Eye (tissue), 1 donor: ENCODE measurements around the gene TLNRD1.

ENCODE experiments used
- DNase-seq: peaks from one replicate; pipeline ENCODE4 v3.0.0-alpha.2; 2015

TLNRD1 gene

DNA sequence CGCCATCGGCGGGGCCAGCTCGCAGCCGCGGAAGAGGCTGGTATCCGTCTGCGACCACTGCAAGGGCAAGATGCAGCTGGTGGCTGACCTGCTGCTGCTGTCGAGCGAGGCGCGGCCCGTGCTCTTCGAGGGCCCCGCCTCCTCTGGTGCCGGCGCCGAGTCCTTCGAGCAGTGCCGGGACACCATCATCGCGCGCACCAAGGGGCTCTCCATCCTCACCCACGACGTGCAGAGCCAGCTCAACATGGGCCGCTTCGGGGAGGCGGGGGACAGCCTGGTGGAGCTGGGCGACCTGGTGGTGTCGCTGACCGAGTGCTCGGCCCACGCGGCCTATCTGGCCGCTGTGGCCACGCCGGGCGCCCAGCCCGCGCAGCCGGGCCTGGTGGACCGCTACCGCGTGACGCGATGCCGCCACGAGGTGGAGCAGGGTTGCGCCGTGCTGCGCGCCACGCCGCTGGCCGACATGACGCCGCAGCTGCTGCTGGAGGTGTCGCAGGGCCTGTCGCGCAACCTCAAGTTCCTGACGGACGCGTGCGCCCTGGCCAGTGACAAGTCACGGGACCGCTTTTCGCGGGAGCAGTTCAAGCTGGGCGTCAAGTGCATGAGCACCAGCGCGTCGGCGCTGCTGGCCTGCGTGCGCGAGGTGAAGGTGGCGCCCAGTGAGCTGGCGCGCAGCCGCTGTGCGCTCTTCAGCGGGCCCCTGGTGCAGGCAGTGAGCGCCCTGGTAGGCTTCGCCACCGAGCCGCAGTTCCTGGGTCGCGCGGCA lies 1.8 kb downstream of the TLNRD1 start:
- peak; percentile 47 for DNase-seq

DNA sequence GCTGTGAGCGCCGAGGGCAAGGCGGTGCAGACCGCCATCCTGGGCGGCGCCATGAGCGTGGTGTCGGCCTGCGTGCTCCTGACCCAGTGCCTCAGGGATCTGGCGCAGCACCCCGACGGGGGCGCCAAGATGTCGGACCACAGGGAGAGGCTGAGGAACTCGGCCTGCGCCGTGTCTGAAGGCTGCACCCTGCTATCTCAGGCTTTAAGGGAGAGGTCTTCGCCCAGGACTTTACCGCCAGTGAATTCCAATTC lies 2.3 kb downstream of the TLNRD1 start:
- DNase-seq, result no peak

DNA sequence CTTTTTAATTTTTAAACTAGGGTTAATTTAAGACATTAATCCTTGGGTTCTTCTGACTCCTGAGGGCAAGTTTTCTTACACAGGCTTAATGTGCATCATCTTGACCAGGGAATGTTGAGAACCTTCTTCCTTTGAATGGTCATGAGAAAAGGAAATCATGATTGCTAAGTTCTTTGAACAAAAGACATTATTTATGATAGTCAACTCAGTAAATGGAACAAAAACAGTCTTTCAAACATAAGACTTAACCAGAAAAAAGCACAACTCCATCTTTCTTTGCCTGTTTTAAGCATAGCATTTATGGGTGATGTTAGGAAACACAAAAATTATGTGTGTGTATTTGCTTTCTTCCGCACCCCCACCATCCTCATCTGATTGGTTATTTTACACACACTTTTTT lies 5.4 kb downstream of the TLNRD1 start:
- no peak for DNase-seq

DNA sequence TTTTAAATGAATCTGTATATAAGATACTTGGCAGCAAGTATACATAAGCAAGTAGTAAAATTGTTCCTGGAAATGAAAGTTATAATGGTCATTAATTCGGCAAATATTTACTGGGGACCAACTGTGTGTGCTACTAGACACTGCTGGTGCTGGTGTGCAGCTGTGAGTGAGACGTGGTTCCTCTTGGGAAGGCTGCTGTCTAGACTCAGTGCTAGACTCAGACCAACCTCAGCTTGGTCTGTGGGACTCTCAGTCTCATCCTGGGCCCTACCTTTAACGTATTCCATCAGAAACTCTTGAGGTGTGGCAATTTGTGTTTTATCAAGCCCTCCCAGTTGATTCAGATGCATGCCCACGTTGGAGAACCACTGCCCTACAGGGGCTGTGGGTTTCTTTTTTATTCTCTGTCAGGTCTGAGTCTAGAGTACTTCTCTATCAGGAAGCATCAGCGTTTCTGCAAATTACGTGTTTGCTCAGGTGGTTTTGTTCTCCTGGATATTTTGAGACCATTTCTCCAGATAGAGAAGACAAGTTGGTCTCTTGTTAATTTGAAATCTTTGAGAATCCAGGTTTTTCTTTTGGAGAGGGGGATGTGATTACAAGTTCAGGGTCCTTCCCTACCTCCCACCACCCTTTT lies 6.8 kb downstream of the TLNRD1 start:
- no peak for DNase-seq

DNA sequence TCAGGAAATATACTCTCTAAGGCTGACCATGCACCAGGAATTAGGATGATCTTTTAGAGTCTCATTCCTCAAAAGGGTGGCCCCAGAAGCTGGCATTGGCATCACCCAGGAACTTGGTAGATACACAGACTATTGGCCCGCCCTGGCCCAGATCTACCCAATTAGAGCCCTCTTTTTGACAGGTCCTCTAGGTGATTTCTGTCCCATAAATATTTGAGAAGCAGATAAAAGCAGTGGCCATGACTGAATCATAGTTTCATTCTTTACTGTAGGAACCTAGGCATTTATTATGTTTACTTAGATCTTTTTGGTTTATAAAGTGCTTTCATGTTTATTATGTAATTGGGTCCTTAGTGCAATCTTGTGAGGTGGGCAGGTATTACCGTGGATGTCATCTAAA lies 7.6 kb downstream of the TLNRD1 start:
- DNase-seq, result no peak

DNA sequence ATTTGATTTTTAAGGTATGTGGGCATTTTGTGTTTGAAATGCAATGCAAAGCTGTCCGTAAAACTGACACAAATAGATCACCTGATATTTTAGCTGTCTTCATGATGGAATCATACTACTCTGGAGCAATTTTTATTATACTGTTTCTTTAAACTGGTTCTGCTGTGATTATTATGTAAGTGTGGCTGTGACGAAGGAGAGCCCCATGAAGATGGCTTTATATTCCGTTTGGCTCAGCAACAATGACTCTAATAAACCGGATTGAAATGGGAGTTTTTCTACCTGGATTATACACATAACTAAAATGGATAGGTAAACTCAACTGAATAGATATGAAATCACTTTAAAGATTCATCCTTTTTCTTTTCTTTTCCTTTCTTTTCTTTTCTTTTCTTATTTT lies 9.4 kb downstream of the TLNRD1 start:
- DNase-seq, result no peak

DNA sequence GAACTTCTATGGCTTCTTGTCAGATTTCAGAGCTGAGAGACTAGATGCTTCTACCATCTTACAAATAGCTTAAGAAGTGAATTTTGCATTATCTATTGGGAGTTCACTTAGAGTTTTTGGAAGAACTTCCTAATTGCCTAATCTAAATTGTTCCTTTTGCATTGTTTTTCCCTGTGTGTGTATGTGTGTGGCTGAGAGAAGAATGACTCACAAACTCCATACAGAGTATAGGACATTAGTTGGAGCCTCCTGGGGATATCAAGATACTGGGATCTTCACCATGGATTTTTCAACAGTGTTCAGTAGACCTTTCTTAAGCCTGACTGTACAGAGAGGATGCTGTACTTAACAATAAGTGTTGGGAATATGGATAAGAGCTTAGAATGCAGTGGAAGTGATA lies 10.9 kb downstream of the TLNRD1 start:
- DNase-seq, result no peak

DNA sequence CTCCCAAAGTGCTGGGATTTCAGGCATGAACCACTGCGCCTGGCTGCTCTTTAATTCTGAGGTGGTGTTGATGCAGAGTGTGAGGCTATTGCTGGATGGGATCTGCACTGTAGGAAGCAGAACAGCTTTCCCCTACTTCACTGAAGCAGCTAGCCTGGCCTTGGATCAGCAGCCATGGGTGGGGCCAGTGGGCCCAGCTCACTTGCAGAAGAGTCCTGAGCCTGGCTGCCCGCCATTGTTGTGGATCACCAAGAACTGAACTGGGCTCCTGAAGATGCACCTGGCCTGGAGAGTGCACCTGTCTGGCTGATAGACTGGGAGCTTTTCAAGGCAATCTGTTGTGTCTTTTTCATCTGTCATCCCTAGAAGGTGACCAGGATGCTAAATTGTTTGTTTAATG lies 11.9 kb downstream of the TLNRD1 start:
- DNase-seq, result no peak

DNA sequence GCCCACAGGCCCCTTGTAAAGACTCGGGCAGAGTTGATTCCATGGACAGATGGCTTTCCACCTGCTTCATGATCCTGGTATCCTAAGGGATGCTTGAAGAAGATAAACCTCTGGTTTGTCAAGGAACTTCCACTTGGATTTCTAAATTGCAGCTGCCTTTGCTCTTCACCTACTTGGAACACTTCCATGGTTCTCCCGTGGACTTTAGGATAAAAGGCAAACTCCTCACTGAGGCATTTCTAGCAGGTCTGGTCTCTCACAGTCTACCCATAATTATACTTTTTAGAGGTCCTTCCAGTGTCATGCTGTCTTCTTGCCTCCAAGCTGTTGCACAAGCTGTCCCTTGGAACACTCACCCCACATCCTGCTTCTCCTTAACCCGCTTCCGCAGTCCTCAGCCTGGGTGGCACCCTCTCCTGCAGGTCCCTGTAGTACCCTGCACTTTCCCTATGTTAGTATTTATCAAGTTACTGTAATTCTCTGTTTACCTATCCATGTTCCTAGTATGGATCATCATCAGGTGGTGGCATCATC lies 12.7 kb downstream of the TLNRD1 start:
- DNase-seq, result no peak

DNA sequence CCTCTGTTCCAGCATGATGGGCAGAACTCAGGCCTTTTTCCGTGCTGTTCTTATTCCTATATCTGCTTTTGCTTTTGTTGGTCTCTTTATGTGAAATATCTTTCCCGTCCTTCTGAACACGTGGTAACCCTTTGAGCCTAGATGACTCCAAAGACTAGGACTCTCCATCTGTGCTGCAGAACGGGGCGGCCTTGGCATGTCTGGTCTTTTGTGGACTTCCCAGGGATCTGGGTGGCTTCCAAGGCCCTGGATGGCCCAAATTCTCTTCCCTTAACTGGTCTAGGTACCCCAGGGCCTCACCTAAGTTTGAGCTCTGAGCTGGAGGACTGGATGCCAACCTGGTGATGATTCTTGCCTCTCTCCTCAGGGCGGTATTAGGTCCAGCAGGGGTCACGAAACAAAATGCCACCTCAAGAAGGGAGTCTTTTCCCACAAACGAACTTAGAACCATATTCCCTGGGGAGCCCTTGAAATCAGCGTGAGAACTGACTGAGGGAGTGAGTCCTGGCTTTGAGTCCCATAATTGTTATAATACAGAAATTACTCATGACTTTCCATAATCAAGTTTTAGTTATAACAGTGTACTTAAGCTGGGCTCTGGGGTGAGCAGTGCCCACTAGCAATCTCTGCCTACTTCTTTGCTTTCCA lies 13.8 kb downstream of the TLNRD1 start:
- no peak for DNase-seq

DNA sequence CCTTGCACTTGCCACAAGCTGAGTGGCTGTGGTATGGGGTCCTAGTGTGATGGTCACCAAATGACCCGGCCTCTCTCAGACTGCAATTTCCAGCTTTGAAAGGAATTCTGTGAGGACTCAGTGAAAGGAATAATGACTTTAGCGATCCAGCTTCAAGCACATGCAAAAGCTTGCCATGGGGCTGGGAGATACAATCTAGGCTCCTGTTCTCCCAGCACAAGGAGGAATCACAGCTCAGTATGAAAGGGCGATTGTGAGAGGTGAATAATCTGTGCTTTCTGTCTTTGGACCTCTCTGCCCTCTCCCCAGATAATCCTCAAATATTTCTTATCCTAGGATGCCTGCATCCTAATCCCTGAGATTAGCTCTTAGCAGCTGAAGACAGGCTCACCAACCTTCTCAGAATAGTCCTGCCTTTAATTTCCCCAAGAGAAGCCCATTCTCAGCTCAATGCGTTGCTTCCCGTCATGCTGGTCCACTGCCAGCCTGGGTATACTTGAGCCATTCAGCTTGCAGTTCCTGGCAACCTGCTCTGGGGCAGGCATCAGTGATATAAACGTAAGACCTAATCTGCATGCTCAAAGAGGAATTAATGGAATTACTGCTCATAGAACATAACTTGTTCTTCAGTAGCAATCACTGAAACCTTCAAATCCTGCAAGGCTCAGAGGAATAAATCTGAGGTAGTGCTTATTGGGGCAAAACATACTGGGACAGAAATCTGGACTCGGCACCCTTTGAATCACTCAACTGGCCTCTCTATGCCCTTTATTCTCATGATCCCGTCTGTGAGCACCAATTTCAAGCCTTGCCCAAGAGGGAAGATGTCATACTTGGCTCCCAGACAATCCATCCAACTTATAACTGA lies 15.1 kb downstream of the TLNRD1 start:
- DNase-seq, result peak; percentile 30

DNA sequence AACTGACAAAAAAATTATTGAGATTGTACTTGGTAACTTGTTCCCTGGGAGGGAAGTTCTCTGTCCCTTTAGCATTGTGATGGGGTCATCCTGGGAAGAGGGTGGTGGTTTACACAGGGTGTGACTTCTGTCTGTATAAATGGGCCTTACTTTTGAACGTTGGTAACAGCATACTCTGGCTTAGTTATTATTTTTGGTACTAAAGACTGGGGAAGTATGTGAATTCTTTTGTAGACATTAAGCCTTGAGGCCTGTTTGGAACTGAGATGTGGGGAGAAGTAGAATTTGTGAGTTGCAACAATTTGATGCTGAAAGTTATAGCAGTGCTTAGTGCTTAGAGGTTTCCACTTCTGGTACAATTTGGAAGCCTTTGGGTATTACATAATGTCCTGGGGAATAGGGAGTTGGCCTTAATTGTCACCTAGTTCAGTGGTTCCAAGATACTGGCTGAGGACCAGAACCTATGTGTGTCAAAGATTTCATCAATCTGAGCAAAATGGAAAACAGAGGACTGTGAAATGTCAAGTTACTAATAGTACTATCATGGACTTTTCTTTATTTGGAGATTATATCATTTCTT lies 15.9 kb downstream of the TLNRD1 start:
- DNase-seq, result no peak

DNA sequence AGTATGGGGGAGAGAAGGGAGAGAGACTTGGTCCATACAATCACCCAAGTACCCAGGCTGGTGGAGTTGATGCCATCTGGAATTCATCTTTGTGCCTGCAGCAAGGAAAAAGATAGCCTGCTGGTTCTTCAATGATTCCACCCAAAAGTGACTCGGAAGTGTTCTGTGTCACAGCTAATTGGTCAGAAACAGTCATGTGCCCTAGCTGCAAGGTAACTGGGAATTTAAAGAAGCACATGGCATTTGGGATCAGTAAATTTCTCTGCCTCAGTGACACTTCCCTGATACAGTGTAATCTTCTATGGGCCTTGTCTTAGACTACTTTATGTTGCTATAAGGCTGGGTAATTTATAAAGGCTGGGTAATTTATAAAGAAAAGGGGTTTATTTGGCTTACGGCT lies 17.5 kb downstream of the TLNRD1 start:
- DNase-seq, result no peak

DNA sequence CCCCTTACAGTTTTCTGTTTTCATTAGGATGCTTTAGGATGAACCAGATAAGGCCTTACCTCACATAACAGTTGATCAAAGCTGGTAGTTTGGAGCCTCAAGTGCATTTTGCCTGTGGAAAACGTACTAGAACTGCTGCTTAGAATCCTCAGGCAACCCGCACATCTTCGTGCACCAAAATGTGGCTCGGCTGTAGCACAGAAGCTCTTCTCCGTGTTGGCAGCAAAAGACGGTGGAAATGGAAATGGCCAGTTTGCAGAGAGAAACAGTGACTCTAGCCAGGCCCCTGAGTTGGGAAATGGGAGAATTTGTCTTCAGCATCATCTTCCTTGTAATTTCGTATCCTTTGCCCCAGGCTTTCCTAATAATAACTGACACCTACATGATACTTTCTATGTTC lies 20.6 kb downstream of the TLNRD1 start:
- DNase-seq, result no peak

DNA sequence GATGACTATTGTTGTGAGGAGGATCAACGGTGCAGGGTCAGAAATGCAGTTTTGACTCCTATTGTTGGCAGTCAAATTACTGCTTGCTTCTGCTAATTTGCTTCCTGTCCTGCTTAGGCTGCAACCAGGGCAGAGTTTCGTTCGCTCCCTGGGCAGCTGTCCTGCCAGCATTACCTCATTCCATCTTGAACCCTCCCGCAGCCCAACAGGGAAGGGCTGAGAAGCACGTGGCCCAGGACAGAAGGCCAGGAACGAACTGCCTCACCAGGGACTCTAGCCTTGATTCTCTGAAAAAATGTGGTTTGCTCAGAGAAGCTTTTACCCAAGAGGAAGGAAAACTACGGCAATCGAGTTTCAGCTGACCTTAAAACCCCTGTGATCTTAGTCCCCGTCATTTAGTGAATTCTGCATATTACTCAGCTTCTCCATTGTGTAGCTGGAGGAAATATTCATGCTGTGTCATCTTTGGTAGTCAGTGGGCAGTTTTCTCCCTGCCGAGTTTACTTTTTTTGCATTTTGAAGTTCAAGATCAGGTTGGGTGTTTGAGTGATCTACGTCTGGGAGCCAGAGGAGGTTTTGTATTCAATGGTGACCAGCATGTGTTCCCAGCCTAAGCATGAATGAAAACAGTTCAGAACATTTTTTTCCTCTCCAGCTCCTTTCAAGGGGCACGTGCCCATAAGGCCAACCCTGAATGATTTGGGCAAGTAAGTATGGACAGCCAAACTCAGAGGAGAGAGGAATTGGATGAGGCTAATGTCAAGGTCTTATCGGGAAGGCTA lies 23.0 kb downstream of the TLNRD1 start:
- DNase-seq, result peak; percentile 64

DNA sequence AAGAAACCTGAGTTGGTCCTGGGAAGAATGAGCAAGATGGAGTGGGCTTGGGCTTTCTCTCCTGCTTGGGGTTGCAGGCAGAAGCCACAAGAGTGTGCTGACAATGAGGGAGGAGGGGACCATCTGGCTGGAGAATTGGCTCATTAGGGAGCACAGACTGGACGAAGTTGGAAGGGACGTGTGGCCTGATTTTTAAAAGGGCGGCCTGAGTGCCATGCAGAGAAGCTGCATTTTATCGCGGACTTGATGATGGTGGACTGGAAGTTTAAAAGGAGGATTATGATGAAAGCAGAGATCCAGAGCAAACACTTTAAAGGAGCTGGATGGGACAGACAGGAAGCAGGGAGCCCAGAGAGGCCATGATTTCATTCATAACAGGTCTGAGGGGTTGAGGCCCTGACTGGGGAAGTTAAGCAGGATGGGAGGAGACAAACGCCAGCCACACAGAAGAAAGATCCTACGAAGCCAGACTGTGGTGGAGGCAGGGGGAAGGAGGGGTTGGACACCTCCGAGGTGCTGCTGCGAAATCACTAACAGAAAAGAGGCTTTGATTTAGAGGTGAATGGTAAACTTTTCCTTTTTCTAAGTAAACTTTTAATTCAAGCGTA lies 23.6 kb downstream of the TLNRD1 start:
- peak; percentile 81 for DNase-seq

DNA sequence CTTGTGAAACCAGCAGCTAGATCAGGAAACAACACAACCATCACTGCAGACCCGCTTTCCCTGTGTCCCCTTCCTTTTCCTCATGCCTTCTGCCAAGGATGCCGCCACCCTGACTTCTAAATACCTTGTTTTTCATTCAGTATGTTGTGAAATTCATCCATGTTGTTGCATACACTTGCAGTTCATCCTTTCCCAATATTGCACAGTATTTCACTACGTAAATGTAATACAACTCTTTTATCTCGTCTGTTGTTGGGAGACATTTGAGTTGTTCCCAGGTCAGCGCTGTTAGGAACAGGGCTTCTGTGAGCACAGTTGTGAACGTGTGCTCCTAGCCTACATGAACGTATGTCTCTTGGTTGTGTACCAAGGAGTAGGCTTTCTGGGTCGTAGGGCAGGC lies 24.2 kb downstream of the TLNRD1 start:
- no peak for DNase-seq

DNA sequence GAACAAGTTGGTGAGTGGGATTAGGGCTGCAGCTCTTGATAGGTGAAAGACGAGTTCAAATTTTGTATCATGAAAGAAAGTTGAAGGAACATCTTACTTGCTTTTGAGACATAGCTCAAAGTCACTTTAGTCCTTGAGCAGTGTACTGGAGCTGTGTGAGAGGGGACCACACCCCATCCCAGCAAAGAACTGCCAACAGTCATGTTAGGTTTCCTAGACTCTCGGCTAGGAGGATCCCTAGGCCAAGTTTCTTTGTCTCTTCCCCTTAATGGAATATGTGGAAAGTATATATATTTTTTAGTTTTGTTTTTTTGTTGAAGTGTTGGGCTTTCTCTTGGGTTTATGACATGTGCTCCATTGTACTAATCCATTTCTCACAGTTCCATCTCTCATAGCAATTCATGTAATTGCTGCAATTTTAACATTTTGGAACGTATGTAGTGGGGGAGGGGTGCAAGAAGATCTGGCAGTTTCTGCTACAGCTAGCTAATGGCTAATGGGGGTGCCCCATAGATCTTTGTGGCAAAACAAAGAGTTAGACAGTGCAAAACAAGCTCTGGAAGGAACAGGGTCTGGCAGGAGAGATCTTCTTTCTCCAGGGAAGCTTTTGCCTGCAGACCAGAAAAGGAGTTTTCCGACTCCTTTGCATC lies 25.1 kb downstream of the TLNRD1 start:
- no peak for DNase-seq

DNA sequence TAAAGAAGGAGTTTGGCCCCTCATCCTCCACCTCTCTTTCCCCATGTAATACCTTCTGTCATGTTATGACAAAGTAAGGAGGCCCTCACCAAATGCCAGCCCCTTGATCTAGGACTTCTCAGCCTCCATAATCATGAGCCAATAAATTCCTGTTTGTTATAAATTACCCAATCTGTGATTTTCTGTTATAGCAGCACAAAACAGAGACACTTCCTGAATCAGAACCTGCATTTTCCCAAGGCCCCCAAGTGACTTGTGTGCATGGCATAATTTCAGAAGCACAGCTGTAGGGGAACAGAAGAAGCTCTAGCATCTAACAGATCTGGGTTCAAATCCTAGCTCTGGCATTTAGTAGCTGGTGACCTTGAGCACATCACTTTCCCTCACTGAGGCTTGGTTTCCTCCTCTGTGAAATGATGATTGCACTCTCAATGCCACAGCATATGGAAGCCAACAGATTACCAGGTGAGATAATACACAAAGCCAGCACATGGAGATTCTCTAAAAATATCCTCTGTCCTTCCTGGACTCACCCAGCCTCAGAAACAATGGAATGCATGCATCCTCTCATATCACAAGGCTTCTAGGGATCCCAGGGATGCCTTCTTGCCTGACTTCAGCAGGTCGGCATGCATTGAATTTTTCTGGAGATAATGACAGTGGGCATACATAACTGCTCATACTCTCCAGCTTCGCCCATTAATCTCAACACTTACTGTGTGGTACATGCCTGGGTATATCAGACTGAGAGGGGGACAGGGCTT lies 26.3 kb downstream of the TLNRD1 start:
- no peak for DNase-seq
